ENCODE data around the gene BUB3.

The BUB3 gene, protein sequence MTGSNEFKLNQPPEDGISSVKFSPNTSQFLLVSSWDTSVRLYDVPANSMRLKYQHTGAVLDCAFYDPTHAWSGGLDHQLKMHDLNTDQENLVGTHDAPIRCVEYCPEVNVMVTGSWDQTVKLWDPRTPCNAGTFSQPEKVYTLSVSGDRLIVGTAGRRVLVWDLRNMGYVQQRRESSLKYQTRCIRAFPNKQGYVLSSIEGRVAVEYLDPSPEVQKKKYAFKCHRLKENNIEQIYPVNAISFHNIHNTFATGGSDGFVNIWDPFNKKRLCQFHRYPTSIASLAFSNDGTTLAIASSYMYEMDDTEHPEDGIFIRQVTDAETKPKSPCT

DNA sequence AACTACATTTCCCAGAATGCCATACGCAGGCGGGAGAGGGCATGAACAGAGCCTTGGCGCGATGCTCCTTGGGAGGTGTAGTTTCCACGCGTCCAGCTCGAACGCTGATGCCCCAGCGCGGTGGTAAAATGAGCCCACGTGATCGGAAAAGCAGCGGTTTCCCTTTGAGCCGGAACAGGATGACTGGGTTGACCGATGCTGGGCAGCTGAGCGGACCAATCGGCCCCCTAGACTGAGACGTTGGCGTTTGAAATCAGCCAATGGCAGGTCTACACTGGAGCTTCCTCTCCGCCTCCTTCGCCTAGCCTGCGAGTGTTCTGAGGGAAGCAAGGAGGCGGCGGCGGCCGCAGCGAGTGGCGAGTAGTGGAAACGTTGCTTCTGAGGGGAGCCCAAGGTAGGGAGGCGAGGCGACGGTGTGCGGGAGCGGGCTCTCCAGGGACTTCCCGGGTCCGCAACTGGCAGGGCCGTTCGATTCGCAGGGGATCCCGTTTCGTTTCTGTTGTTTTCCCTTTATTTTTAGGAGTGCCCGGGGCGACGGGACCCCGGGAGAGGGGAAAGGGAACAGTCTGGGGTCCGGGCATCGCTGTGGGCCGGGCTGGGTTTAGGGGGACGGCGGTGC lies at the start of gene BUB3:
BUB3 (plus strand) TSS at position 311 of the 619 bp plus-strand sequence. CDS start 516 bp downstream, outside the sequence.
- H3K4me3 ChIP-seq (replicated peaks; ENCODE audit: low read depth, low read length): peak within 1 kb of the TSS; percentile 97
- peak; percentile 13 for TF ChIP-seq CTCF (IDR thresholded peaks at IDR 0.05; ENCODE audit: low read length, missing control alignments)
- peak; percentile 100 for DNase-seq (ENCODE audit: low read depth)

GRCh38 chr10:123109466-123109865 lies 44.7 kb upstream of the BUB3 start:
- no peak for DNase-seq (ENCODE audit: low read depth)
- TF ChIP-seq CTCF (IDR thresholded peaks at IDR 0.05; ENCODE audit: low read length, missing control alignments): no peak

GRCh38 chr10:123117644-123118417 lies 36.4 kb upstream of the BUB3 start:
- DNase-seq (ENCODE audit: low read depth): no peak
- no peak for TF ChIP-seq CTCF (IDR thresholded peaks at IDR 0.05; ENCODE audit: low read length, missing control alignments)
- no peak overlapping the region for H3K4me3 ChIP-seq (replicated peaks; ENCODE audit: low read depth, low read length)

More at GRCh38 chr10:123109466-123109865, 44.7 kb upstream of the BUB3 start:
- no peak overlapping the region for H3K4me3 ChIP-seq (replicated peaks; ENCODE audit: low read depth, low read length)

DNA sequence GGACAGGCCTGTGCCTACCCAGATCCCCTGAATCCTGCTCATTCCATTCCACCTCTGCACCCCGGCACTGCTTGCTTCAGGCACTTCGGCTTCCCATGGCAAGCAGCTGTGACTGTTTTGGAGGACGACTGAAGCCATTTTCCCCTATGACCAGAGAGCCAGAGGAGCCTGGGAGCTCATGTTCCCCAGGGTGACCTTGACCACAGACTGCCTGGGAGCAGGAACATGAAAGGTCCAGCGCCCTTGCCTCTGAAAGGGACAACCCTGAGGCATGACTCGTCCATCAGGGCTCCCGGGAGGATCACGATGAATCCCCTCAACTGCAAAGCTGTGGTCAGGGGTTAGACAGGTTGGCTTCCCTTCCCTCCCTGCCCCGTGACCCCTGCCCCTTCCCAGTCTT lies 35.1 kb upstream of the BUB3 start:
- no peak overlapping the region for H3K4me3 ChIP-seq (replicated peaks; ENCODE audit: low read depth, low read length)
- TF ChIP-seq CTCF (IDR thresholded peaks at IDR 0.05; ENCODE audit: low read length, missing control alignments): no peak
- no peak for DNase-seq (ENCODE audit: low read depth)

GRCh38 chr10:123126246-123126645 lies 28.0 kb upstream of the BUB3 start:
- H3K4me3 ChIP-seq (replicated peaks; ENCODE audit: low read depth, low read length): no peak overlapping the region
- DNase-seq (ENCODE audit: low read depth): no peak
- no peak for TF ChIP-seq CTCF (IDR thresholded peaks at IDR 0.05; ENCODE audit: low read length, missing control alignments)

GRCh38 chr10:123129618-123130271 lies 24.5 kb upstream of the BUB3 start:
- no peak for DNase-seq (ENCODE audit: low read depth)
- TF ChIP-seq CTCF (IDR thresholded peaks at IDR 0.05; ENCODE audit: low read length, missing control alignments): no peak
- H3K4me3 ChIP-seq (replicated peaks; ENCODE audit: low read depth, low read length): no peak overlapping the region
